Neuronal stem cell (in vitro differentiated cells): ENCODE results near the gene CTNNA3.

ENCODE experiments used
- DNase-seq: peaks from one replicate; pipeline ENCODE4 v3.0.0-alpha.2; 2013; ENCODE audit warnings: low spot score
- H2AFZ ChIP-seq: one replicate; pipeline ENCODE4 v1.6.1; 2013; ENCODE audit warnings: mild to moderate bottlenecking, low read length, inconsistent platforms
- H2AK5ac ChIP-seq: 2 replicates; pipeline ENCODE4 v1.6.1; 2013; ENCODE audit warnings: low read depth, mild to moderate bottlenecking, inconsistent platforms, low read length, moderate library complexity, mixed read lengths
- H2BK120ac ChIP-seq: 2 replicates; pipeline ENCODE4 v1.6.1; 2013; ENCODE audit warnings: low read depth, mild to moderate bottlenecking, inconsistent platforms, low read length, moderate library complexity, mixed read lengths
- H2BK12ac ChIP-seq: one replicate; pipeline ENCODE4 v1.6.1; 2013; ENCODE audit warnings: low read length, inconsistent platforms
- H2BK15ac ChIP-seq: 2 replicates; pipeline ENCODE4 v1.6.1; 2013; ENCODE audit warnings: mild to moderate bottlenecking, low read length, inconsistent platforms, mixed read lengths
- H2BK5ac ChIP-seq: one replicate; pipeline ENCODE4 v1.6.1; 2013; ENCODE audit warnings: inconsistent platforms, mild to moderate bottlenecking, low read length, moderate library complexity
- H3K14ac ChIP-seq: one replicate; pipeline ENCODE4 v1.6.1; 2013; ENCODE audit warnings: low read length, inconsistent platforms
- H3K18ac ChIP-seq: 2 replicates; pipeline ENCODE4 v1.6.1; 2013; ENCODE audit warnings: low read length, inconsistent platforms
- H3K23ac ChIP-seq: 2 replicates; pipeline ENCODE4 v1.6.1; 2013; ENCODE audit warnings: low read depth, mild to moderate bottlenecking, mixed read lengths, low read length, inconsistent platforms; ENCODE audit not compliant: poor library complexity
- H3K27ac ChIP-seq: replicated peaks from 3 replicates; pipeline ENCODE4 v1.5.1; 2013; ENCODE audit warnings: low read length, inconsistent platforms
- H3K27me3 ChIP-seq, 3 experiments: 2 replicates each; pipeline ENCODE4 v1.6.1; 2013; ENCODE audit warnings: low read length in 3 of 3, mild to moderate bottlenecking in 2 of 3, inconsistent platforms in 1 of 3, low read depth in 1 of 3, mixed read lengths in 1 of 3, moderate library complexity in 1 of 3; ENCODE audit not compliant: control insufficient read depth in 3 of 3, insufficient read depth in 3 of 3
- H3K36me3 ChIP-seq, 2 donors: replicated peaks in 1 of 2; 2 replicates each; pipeline ENCODE4 v1.6.1; 2013; ENCODE audit warnings: low read length in 2 of 2; ENCODE audit not compliant: control insufficient read depth in 2 of 2, insufficient read depth in 2 of 2
- H3K4ac ChIP-seq: 2 replicates; pipeline ENCODE4 v1.6.1; 2013; ENCODE audit warnings: inconsistent platforms, mild to moderate bottlenecking, low read length, moderate library complexity
- H3K4me1 ChIP-seq, 2 donors: 1 replicate in 1 of 2; 2 replicates in 1 of 2; pipeline ENCODE4 v1.6.1; 2013; ENCODE audit warnings: low read length in 2 of 2, low read depth in 1 of 2; ENCODE audit not compliant: control insufficient read depth in 2 of 2, insufficient read depth in 1 of 2
- H3K4me2 ChIP-seq: one replicate; pipeline ENCODE4 v1.6.1; 2013; ENCODE audit warnings: mild to moderate bottlenecking, low read length, inconsistent platforms; ENCODE audit not compliant: insufficient read depth, poor library complexity, severe bottlenecking
- H3K4me3 ChIP-seq, 2 donors: 2 replicates each; pipeline ENCODE4 v1.5.1; 2013; ENCODE audit warnings: low read length in 2 of 2, mild to moderate bottlenecking in 2 of 2, inconsistent platforms in 1 of 2, moderate library complexity in 1 of 2
- H3K79me1 ChIP-seq: one replicate; pipeline ENCODE4 v1.6.1; 2013; ENCODE audit warnings: low read depth, mild to moderate bottlenecking, inconsistent platforms, low read length, moderate library complexity
- H3K9ac ChIP-seq: one replicate; pipeline ENCODE4 v1.6.1; 2013; ENCODE audit warnings: mild to moderate bottlenecking, low read depth, low read length, inconsistent platforms; ENCODE audit not compliant: poor library complexity
- H3K9me3 ChIP-seq, 2 donors: replicated peaks in 1 of 2; 2 replicates each; pipeline versions ENCODE3 to v1.6.1; 2013; ENCODE audit warnings: low read length in 2 of 2, mild to moderate bottlenecking in 2 of 2, inconsistent platforms in 1 of 2, low read depth in 1 of 2, mixed read lengths in 1 of 2, moderate library complexity in 1 of 2; ENCODE audit not compliant: control insufficient read depth in 2 of 2, insufficient read depth in 1 of 2
- H4K8ac ChIP-seq: one replicate; pipeline ENCODE4 v1.6.1; 2013; ENCODE audit warnings: low read depth, mild to moderate bottlenecking, inconsistent platforms, low read length, moderate library complexity
- H4K91ac ChIP-seq: one replicate; pipeline ENCODE4 v1.6.1; 2013; ENCODE audit warnings: low read length, low read depth, mild to moderate bottlenecking, inconsistent platforms; ENCODE audit not compliant: poor library complexity
- WGBS, 2 donors: extraction: QIAGEN DNeasy Blood & Tissue Kit; methylation state at CpG; one replicate each; pipeline ENCODE4 v1.1.7; 2013; ENCODE audit warnings: missing lambda C conversion rate in 2 of 2, mixed read lengths in 1 of 2; ENCODE audit not compliant: insufficient read length in 2 of 2, insufficient replicate concordance in 1 of 2; ENCODE audit errors: extremely low coverage in 2 of 2; 5-methylcytosine and 5-hydroxymethylcytosine counted together

The CTNNA3 gene

GRCh38 chr10:66151346-66151745, 1544.6 kb downstream of the CTNNA3 start:
- Histone ChIP-seq H3K27ac (no peak overlapping the region), H3K79me1 (no peaks in the 10 kb centered on the region), H3K4me3 (no peak overlapping the region), H2BK5ac (no peak overlapping the region), H3K23ac (no peak overlapping the region), H3K27me3 (no peaks in the 10 kb centered on the region), H2BK15ac (no peak overlapping the region), H3K36me3 (no peaks in the 10 kb centered on the region), H2BK12ac (no peak overlapping the region), H2BK120ac (no peak overlapping the region), H2AFZ (no peak overlapping the region), H3K14ac (no peak overlapping the region), H3K4me2 (no peak overlapping the region), H3K4ac (no peak overlapping the region), H3K9ac (no peak overlapping the region), H2AK5ac (no peak overlapping the region), H3K9me3 (no peaks in the 10 kb centered on the region), H3K18ac (no peak overlapping the region), H4K8ac (no peak overlapping the region), H3K4me1 (no peaks in the 10 kb centered on the region), H4K91ac (no peak overlapping the region)
- no CpG with 5 or more reads among the region's 2 CpGs for WGBS, 2 donors
- DNase-seq, result no peak

DNA sequence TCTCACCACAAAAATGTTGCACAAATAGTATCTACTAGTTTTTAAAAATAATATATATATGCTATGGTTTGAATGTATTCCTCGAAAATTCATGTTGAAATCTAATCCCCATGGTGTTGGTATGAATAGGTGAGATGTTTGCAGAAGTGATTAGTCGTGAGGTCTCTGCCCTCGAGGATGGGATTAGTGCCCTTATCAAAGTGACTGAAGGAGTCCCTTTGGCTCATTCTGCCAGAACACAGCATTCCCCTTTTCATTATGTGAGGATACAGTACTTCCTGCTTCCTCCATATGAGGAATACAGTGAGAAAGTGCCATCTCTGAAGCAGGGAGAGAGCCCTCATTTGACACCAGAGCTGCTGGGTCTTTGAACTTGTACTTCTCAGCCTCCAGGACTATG, 1547.7 kb downstream of the CTNNA3 start:
- Histone ChIP-seq H3K27ac (no peak overlapping the region), H3K36me3 (no peaks in the 10 kb centered on the region), H2BK120ac (no peak overlapping the region), H2AK5ac (no peak overlapping the region), H3K14ac (no peak overlapping the region), H3K4ac (no peak overlapping the region), H3K18ac (no peak overlapping the region), H3K79me1 (no peaks in the 10 kb centered on the region), H2BK12ac (no peak overlapping the region), H4K8ac (no peak overlapping the region), H2AFZ (no peak overlapping the region), H3K4me3 (no peak overlapping the region), H3K9me3 (no peaks in the 10 kb centered on the region), H3K23ac (no peak overlapping the region), H3K27me3 (no peaks in the 10 kb centered on the region), H3K4me2 (no peak overlapping the region), H3K4me1 (no peaks in the 10 kb centered on the region), H3K9ac (no peak overlapping the region), H2BK5ac (no peak overlapping the region), H2BK15ac (no peak overlapping the region), H4K91ac (no peak overlapping the region)
- no peak for DNase-seq
- WGBS, 2 donors, result no CpG with 5 or more reads among the region's 3 CpGs

DNA sequence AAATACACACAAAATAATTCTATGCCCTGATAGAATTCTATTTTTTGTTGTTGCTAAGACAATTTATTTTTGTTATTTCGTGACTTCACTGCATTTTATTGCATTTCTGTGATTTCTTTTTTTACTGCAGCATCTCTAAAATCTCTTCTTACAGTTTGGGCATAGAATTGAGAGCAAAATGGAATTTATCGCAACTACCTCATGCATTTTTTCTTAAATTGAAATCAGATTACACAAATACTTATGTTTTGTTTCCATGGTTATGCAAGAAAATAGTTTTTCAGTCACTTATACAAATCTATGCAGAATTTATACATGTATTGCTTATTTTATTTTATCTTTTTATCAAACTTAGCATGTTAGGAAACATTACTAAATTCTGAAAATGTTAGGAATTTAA, 1552.0 kb downstream of the CTNNA3 start:
- Histone ChIP-seq H4K91ac (no peak overlapping the region), H2BK120ac (no peak overlapping the region), H3K4me1 (no peaks in the 10 kb centered on the region), H3K27ac (no peak overlapping the region), H3K4me3 (no peak overlapping the region), H2BK5ac (no peak overlapping the region), H3K18ac (no peak overlapping the region), H2AFZ (no peak overlapping the region), H3K9me3 (no peaks in the 10 kb centered on the region), H3K23ac (no peak overlapping the region), H3K36me3 (no peaks in the 10 kb centered on the region), H3K9ac (no peak overlapping the region), H3K27me3 (no peaks in the 10 kb centered on the region), H3K4ac (no peak overlapping the region), H2BK12ac (no peak overlapping the region), H3K4me2 (no peak overlapping the region), H3K79me1 (no peaks in the 10 kb centered on the region), H4K8ac (no peak overlapping the region), H3K14ac (no peak overlapping the region), H2AK5ac (no peak overlapping the region), H2BK15ac (no peak overlapping the region)
- no CpG with 5 or more reads among the region's 2 CpGs for WGBS, 2 donors
- DNase-seq, result no peak

DNA sequence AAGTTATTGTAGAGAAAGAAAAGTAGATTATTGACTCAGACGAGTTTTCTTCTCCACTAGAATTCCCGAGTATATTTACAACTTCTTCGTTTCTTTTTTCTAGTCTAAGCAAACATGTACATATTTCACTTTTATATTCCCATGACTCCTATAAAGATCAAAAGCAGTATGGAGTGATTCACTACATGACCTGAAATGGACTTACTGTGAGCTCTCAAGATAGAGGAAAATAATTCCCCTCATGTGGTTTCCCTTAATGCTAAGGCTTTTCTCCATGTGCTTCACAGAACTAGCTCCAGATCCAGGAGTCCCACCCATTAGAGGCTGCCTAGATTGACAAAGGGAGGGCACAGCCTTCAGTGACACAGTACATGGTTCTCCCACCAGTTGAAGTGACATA, 1593.2 kb downstream of the CTNNA3 start:
- H3K4me3 ChIP-seq, result no peak overlapping the region
- H3K18ac ChIP-seq, result no peak overlapping the region
- no peak for DNase-seq

More for the DNA sequence above, 1593.2 kb downstream of the CTNNA3 start:
- Histone ChIP-seq H3K4me2 (no peak overlapping the region), H3K14ac (no peak overlapping the region), H3K27ac (no peak overlapping the region), H2BK12ac (no peak overlapping the region), H3K4me1 (no peaks in the 10 kb centered on the region), H2BK5ac (no peak overlapping the region), H3K79me1 (no peaks in the 10 kb centered on the region), H4K8ac (no peak overlapping the region), H2BK15ac (no peak overlapping the region), H2BK120ac (no peak overlapping the region), H2AFZ (no peak overlapping the region), H2AK5ac (no peak overlapping the region), H3K9me3 (no peaks in the 10 kb centered on the region), H3K36me3 (no peaks in the 10 kb centered on the region), H3K27me3 (no peaks in the 10 kb centered on the region), H3K9ac (no peak overlapping the region), H3K4ac (no peak overlapping the region), H3K23ac (no peak overlapping the region), H4K91ac (no peak overlapping the region)
- WGBS, 2 donors, result no CpG with 5 or more reads among the region's 3 CpGs
